NCI-H748 treated with DMSO at 0.1 percent for 48 hours (cell line): ENCODE measurements around the gene FKBP6.
A peak's percentile ranks its signal among the peaks of the same experiment; 100 is the strongest.
"Not testable (repeated sequence)": the region's sequence is repeated elsewhere in the genome, so short reads cannot be mapped to it uniquely, and the experiment has no call there.

ENCODE experiments used
- DNase-seq: peaks from one replicate; lab custom pipeline; 2025; lab: John Stamatoyannopoulos, UW

FKBP6 gene

DNA sequence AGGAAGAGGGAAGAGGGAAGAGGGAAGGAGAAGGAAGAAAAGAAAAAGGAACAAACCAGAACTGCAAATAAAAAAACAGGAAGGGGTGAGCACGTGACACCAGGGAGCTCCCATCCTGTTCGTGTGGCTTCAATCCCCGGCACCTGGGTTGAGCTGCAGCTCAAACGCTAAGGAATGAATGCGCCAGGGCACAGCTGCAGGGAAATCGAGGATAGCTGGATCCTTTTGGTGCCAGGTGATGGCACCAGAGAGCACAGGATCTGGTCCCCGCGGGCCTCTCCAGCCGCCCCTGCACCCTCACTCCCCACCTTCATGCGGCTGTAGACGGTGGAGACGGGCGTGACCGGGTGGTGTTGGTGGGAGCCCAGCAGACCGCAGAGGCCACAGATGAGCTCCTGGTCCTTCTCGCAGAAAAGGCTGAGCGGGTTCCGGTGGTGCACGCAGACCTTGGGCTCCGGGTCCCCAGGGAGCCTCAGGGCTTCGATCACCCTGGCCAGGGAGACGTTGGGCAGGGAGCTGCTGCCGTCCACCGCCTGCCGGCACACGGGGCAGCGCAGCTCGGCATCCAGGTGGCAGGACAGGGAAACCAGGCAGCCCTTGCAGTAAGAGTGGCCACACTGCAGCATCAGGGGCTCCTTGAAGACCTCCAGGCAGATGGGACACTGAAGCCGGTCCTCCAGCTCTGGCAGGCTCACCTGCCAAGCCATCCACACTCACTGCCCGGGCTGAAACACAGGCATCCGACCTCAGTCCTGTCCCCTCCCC lies 3.7 kb upstream of the FKBP6 start:
- DNase-seq, result peak; percentile 46

DNA sequence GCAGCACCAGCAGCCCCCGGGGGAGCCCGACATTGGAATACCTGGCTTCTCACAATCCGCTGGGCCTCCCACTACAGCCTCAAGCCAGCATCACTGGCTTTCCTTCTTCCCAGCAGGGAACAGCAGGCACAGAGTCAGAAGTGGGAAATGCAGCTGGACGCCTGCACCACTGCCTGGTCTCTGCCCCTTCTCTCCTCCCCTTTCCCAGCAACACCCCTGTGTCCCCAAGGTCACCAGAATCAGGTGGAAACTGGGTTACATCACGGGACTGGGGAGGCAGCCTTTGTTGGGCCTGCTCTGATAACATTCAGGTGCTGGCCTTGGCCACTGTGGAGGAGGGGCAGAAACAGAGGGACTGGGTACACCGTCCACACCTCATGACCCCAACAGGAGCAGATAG lies 2.5 kb upstream of the FKBP6 start:
- not testable (repeated sequence) for DNase-seq

DNA sequence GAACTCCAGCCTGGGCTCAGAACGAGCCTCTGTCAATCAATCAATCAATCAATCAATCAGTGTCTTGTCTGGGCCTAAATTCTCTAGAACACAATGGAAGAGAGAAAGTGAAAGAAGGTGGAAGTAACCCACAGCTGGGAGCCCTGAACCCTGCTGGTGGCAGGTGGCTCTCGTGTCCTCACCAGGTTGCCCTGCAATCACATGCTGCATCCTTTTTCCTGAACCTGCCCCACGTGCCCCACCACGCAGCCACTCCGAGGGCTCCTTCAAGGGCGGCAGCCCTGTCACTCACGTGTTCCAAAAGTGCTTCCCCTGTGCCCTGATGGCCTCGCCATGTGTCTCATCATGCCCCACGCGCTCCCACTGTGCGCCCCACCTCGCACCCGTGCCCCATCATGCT lies 512 bp upstream of the FKBP6 start:
- DNase-seq, result not testable (repeated sequence)

DNA sequence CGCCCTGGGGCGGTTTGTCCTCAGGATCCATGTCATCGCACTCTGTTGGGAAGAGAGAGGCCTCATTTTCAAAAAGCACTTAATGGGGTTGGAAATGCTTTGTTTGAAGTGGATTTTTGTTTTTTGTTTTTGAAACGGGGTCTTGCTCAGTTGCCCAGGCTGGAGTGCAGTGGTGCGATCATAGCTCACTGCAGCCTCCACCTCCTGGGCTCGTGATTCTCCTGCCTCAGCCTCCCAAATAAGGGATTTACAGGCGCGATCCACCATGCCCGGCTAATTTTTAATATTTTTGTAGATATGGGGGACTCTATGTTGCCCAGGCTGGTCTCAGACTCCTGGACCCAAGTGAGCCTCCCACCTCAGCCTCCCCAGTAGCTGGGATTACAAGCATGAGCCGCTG lies 735 bp downstream of the FKBP6 start:
- DNase-seq, result no peak

DNA sequence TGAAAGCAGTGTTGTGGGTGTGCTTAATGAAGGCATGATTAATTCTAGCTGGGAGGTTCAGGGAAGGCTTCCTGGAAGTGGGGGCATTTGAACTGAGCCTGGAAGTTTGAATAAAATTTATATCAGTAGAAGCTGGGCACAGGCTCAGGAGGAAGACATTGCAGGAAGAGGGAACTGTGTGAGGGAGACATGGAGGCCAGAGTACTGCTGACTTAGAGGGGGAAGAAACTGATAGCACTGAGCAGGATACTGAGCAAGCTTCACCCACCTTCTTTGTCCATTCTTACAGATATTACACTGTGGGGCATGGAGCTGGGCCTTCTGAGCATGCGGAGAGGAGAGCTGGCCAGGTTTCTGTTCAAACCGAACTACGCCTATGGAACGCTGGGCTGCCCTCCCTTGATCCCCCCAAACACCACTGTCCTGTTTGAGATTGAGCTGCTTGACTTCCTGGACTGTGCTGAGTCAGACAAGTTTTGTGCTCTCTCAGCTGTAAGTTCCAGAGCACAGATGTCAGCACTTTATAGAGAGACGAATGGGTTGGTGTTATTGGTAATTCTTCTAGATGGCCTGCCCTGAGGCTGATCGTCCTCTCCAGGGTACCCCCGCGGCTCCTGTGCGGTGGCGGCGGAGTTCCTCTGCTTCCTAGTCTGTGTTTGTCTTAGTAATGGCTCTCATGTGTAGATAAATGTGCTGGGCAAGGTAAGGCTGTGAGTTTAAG lies 2.1 kb downstream of the FKBP6 start:
- DNase-seq, result no peak

DNA sequence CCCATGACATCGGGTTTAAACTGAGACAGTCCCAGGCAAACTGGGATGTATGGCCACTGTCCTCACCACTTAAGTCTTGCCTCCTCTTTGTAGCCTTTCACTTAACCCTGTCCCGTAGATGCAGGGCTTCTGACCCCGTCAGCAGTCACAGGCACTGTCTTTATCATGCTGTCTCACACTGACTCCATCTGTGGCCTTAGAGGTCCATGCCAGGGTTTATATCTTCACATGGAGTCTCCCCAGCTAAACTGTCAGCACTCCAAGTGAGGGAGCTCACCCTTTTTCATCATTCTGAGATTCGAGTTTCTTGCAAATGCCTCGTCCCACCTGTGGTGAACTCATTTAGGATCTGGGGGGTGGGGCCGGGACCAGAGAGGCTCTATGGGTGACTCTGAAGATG lies 2.8 kb downstream of the FKBP6 start:
- DNase-seq, result no peak

DNA sequence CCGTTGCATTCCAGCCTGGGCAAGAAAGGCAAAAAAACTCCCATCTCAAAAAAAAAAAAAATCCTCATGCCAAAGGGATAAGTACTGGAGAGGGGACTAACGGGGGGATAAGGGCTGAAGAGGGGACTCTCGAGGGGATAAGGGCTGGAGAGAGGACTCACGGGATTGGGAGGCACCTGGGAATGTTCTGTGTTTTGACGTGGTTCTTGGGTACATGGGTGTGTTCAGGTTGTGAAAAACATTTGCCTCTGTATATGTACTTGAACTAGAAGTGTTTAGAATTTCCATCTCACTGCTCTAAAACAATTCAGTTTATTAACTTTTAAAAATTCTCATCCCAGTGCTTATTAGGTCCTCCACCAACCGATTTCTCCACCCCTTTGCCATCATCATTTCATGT lies 4.5 kb downstream of the FKBP6 start:
- DNase-seq, result no peak

DNA sequence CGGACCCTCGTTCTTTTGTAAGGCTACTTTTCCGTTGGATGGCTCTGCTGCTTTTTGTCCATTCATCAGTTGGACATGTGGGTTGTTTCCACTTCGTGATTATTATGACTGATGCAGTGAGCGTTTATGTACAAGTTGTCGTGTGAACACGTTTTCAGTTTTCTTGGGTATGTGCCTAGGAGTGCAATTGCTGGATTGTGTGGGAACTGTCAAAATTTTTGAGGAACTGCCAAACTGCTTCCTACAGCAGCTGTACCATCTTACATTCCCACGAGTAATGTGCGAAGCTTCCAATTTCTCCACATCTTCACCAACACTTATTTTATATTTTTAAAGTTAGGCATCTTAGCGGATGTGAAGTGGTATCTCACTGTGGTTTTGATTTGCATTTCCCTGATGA lies 10.4 kb downstream of the FKBP6 start:
- no peak for DNase-seq

DNA sequence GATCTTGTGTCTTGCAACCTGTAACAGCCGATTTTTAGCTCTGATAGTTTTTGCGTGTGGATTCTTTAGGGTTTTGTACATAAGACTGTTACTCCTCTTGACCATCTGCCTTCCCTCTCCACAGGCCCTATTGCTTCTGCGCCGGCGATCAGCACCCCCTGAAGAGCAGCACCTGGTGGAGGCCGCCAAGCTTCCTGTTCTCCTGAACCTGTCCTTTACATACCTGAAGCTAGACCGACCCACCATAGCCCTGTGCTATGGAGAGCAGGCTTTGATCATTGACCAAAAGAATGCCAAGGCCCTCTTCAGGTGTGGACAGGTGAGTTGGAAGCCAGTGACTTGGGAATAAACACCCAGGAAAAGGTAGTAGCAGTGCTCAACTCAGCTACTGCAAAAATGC lies 12.6 kb downstream of the FKBP6 start:
- DNase-seq, result no peak

DNA sequence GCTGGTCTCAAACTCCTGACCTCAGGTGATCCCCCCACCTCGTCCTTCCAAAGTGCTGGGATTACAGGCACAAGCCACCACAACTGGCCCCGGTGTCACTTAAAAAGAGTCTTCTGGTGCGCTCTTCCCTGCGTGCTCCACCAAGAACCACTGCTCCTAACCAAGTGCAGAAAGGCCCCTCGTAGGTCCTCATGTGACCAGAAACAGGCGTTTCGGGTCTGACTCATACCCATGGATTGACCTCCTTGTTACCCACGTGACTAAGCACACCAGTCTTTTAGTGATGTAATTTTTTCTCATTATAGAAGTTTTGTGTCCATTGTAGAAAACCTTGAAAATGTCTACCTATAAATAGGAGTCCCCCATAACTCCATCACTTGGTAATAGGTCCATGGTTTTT lies 13.9 kb downstream of the FKBP6 start:
- DNase-seq, result no peak

DNA sequence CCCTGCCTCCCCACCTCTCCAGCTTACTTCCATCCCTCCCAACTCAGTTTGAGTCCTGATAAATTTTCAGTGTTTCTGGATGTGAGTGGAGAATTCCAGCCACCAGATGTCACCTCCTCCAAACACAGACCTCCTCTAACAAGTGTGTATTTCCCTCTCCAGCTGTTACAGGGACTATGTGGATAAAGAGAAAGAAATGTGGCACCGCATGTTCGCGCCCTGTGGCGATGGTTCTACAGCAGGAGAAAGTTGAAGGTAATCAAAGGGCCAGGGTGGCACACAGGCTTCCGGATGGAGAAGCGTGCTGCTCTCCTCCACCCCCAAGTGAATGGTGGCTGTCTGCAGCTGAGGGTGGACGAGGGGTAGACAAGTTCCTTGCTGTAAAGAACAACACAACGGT lies 14.7 kb downstream of the FKBP6 start:
- no peak for DNase-seq

DNA sequence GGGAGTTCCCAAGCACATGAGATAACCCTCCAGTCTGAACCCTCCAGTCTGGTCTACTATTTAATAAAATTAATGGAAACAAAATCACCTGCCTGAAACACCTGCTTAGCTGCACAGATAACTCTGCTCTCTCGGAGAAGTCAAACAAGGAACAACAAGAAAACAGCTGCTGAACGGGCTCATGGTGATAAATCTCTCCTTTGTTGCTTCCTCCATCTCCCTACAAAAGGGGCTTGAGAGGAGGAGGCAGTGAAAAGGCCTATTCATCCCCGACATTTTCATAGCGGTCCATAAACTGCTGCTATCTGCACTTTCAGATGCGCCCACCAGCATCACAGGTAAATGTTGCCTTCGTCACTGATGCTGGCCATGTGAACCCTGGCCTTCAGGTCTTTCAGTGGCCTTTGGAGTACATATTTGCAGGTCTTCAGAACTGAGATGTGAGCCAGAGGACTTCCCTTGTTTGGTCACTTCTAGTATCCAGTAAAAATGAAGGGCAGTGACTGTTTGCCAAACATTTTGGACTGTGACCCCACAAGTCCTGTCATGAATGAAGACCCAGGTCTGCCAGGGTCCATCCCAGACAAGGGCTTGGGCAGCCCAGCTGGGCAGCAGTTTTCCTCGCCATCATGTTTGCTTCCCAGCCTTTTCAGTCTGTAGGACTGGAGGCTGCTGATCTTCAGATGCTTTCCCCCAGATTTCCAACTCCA lies 15.9 kb downstream of the FKBP6 start:
- DNase-seq, result no peak

DNA sequence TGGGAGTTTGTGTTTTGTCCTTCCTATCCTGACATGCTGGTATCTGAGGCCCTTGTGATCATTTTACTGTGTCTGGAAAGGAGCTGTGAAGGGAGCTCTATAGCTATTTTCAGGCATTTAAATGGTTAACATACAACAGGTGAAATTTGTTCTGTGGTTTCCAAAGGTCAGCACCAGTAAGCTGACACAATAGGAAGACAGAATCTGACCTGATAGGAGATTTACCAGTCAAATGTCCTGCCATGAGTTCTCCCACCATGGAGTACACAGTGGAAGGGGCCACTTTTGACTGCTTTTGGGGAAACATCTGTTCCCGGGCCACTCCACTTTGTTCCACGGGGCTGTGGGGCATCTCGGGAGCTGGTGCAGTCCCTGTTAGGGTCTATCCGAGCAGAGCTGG lies 17.6 kb downstream of the FKBP6 start:
- DNase-seq, result no peak

DNA sequence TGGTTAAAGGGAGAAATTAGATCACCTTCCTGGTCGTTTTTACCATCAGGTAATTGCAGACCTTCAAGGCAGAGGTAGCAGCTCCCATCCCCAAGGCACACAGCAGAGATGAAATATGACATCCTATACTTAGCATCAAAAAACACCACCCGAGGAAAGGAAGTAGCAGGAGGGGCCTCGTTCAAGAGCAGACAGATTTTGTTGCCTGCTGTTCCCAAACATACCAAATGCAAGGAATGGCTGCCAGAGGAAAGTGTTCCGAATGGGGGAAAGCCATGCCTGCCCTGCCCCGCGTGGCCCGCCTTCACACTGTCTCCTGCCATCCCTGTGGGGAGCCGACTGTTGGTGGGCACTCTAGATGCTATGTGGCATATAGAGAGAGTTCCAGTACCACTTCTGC lies 18.0 kb downstream of the FKBP6 start:
- no peak for DNase-seq

DNA sequence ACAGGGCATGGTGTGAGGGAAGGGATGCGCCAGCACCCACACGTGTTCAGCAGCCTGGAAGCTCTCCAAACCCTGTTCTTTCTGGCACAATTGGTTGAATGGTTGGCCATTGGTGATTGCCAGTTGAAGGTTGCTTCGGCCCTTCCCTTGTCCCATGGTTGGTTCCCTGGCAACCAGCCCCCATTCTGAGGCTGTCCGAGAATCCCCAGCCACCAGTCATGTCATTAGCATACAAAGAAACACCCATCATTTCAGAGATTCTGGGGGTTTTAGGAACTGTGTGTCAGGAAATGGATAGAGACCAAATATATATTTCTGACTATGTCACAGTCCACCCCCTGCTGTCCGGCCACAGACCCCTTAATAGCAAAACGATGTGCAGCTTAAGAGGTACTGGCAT lies 21.8 kb downstream of the FKBP6 start:
- no peak for DNase-seq

DNA sequence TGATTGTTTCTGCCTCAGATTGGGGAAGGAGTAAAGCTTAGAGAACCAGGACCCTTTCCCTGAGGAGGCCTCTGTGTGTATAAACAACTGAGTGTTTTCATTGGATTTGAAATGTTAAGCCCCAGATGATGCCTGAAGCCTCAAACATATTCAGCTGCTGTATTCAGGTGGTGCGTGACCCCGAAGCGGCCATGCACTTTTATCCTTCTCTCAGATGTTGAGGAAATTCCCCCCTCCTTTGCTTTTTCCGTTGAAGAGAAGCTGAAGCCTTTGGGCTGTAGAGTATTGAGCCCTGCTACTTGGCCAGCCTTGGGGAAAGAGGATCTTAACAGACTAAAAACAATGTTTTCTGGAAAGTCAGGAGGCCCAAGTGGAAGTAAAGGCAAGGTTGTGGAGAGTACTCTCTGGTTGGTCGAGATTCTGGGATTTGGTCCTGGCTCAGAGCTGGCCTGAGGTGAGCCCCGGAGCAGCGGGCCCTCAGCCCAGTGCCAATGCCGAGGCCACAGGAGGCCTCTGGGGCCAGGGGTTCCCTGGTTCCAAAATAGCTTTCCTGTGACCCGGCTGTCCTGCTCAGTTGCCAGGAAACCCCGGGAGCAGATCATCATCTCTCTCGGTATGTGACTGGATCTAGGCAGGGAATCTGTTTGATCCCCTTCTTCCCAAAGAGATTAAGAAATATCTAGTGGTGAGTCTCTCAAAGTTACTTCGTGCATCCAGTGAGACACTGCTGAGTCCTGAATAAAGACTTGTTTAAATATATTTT lies 22.5 kb downstream of the FKBP6 start:
- no peak for DNase-seq

DNA sequence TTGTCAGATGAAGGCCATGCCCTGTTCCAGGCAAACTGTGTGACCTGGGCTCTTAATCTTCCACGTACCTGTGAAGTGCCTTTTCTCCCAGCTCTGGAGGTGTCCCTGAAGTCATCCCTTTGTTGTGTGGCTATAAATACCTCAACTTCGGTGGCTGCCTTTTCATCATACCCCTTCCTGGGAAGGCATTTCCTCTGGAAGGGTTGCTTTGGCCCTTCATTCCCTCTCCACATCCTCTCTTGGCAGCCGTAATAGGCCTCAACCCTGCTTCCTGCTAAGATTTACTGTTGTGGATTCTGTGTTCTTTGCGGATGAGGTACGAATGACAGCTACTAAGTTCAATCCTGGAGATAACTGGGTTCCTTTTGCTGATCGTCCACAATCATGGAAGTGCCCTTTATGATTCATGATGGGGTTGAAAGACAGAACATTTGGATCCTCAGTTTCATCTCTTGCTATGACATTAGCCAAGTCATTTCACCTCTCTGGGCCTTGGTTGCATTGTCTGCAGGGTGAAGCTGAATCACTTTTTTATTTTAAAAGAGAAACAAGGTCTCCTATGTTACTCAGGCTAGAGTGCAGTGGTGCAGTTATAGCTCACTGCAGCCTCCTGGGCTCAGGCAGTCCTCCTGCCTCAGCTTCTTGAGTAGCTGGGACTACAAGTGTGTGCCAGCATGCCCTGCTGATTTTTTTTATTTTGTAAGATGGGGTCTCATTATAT lies 23.6 kb downstream of the FKBP6 start:
- no peak for DNase-seq

DNA sequence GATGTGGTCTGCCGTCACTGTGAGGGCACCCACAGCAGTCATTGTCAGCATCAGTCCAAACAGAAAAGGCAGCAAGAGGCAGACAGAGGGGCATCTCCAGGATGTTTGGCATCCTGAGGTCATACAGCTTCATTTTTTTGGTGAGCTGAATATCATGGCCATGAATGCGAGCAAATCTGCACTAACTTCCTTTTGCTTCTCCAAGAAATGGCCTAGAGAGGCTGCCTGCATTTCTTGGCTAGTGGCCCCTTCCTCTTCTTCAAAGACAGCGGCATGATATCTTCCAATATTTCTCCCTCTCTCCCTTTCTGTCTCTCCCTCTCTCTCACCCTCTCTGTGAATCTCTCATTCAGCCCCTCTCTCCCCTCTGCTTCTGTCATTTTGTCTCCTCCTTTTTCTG lies 24.8 kb downstream of the FKBP6 start:
- no peak for DNase-seq

DNA sequence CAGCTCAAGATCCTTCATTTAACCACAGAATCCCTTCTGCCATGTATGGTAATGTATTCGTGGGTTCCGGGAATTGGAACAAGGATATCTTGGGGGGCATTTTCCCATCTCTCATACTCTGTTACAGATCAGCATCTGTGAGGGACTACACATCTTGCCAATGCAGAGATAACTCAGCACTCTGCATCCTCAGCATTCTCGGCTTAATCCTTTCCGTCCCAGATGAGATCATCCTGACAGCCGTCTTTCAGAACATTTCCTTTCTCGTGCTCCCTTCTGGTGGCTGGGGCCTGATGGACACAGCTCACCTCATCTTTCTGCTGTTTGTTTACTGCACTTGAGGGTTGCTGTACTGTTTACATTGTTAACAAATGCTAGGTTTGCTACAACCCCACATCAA lies 25.3 kb downstream of the FKBP6 start:
- DNase-seq, result no peak

DNA sequence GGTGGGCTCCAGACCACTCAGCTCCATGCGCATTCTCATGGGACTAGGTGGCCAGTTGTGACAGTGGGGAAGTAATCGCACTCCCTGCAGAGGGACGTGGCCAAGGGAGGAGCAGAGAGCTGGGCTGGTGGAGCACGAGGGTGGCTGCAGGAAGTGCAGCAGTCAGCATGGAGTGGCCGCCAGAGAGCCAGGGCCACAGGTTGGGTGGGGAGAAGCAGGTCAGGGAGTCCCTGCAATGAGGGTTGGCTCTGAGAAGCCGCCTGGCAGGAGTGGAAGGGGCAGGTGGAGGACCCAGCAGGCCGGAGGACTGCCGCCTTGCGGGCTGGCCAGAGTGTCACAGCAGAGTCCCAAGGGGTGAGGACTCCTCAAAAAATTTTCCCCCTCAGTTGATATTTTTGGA lies 26.2 kb downstream of the FKBP6 start:
- no peak for DNase-seq

DNA sequence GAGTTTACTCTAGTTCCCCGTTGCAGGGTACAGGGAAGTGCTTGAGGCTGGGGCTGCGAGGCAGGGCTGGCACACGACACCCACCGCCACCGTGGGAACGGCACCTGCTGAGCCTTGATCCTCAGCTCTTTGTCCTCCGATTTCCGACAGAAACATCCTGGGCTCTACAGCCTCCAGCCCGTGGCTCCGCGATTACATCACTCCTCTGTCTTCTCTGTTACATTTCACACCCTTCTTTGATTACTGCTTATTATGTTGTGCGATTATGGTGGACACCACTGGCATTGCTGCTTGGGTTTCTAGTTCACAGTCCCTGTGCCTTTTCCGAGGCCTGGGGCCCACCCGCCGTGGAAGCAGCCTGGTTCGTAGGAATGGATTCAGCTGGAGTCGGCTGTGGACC lies 26.9 kb downstream of the FKBP6 start:
- no peak for DNase-seq

DNA sequence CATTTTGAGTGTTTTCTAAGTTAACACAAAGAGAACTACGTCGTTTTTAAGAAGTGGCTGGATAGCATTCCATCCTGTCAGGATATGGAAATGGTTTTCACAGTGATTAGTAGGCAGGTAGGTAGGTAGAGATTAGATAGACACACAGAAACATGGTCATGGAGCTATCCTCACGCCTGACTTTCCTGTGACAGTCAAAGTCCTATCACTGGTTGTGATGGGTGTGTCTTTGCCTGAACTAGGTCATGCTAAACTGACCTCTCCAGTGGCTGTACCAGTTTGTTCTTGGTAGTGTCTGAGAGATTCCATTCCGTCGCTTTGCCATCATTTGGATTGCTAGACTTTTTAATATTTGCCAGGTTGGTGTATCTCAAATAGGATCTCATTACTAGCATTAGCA lies 28.2 kb downstream of the FKBP6 start:
- DNase-seq, result no peak
